Lower leg skin (tissue), 4 donors: Measurements from ENCODE around the gene SRCAP. TPM values are rescaled to one million over a fixed set of nuclear protein-coding genes. Genes with fewer than 3 reads are reported as not detected.

Experiments
- DNase-seq, 2 donors: peaks; one replicate each; pipeline ENCODE4 v3.0.0-alpha.2; 2019; ENCODE audit warnings: low spot score in 2 of 2
- H3K4me3 ChIP-seq: fragments of 200-600 bp; sonication (generic); 2 replicates; pipeline ENCODE4 v1.5.1; 2017; ENCODE audit warnings: mild to moderate bottlenecking, low read depth; ENCODE audit not compliant: poor library complexity, severe bottlenecking
- CTCF ChIP-seq, 3 donors: fragments of 450-650 bp; IDR thresholded peaks; one replicate each; pipeline ENCODE4 v1.5.1; 2016; ENCODE audit warnings: antibody characterized with exemption in 3 of 3, mild to moderate bottlenecking in 3 of 3, moderate library complexity in 2 of 3
- POLR2A ChIP-seq, 2 donors: fragments of 450-650 bp; IDR thresholded peaks; one replicate each; pipeline ENCODE4 v1.6.1; 2016 to 2017; ENCODE audit warnings: antibody characterized with exemption in 2 of 2, mild to moderate bottlenecking in 1 of 2, moderate library complexity in 1 of 2
- WGBS, 2 donors: methylation state at CpG; one replicate each; pipeline ENCODE4 v1.1.5; 2018; 5-methylcytosine and 5-hydroxymethylcytosine counted together
- intact Hi-C: fragments of 100-400 bp; cut with DNase I; formaldehyde crosslinking; loops from one replicate; pipeline ENCODE4 v1.15.0; 2023; ENCODE audit warnings: low total_unique reads
- total RNA-seq, 4 donors: library from RNA; depleted of rRNA; stranded (reverse); fragments of >200 nt; gene quantifications; one replicate each; pipeline ENCODE4 v1.1.0, GENCODE V29; 2016

Gene SRCAP
- total RNA-seq, 4 donors from 2014 or later = 21.7 to 44.0 (median 33.7) TPM

GRCh38 chr16:30744183-30744582 lies 45.2 kb downstream of the SRCAP start:
- 83 to 85% methylated on average over 2 of the region's 2 CpGs for WGBS, 2 donors
- no peak overlapping the region for H3K4me3 ChIP-seq
- TF ChIP-seq POLR2A (IDR thresholded peaks at IDR 0.05) (no peak), CTCF (IDR thresholded peaks at IDR 0.05) (no peak)
- intact Hi-C loops = no loop called here
- DNase-seq = no peak

- no peak overlapping the region for H3K4me3 ChIP-seq
- DNase-seq = no peak
- 68% methylated on average over 2 of the region's 2 CpGs for WGBS, 2 donors
- intact Hi-C loops = no loop called here
- TF ChIP-seq CTCF (IDR thresholded peaks at IDR 0.05) = no peak
- no peak for TF ChIP-seq POLR2A (IDR thresholded peaks at IDR 0.05)
Observed at GRCh38 chr16:30745082-30745481, 46.1 kb downstream of the SRCAP start.

- intact Hi-C loops = no loop called here
- TF ChIP-seq POLR2A (IDR thresholded peaks at IDR 0.05) = no peak
- TF ChIP-seq CTCF (IDR thresholded peaks at IDR 0.05) = no peak
- WGBS, 2 donors = 87 to 89% methylated on average over 9 of the region's 9 CpGs
- DNase-seq = no peak
- H3K4me3 ChIP-seq = no peak overlapping the region
Observed at GRCh38 chr16:30746638-30747175, 47.7 kb downstream of the SRCAP start.

GRCh38 chr16:30747331-30747730 lies 48.4 kb downstream of the SRCAP start:
- intact Hi-C loops = no loop called here
- no peak for DNase-seq
- TF ChIP-seq POLR2A (IDR thresholded peaks at IDR 0.05) = no peak
- TF ChIP-seq CTCF (IDR thresholded peaks at IDR 0.05) = no peak
- WGBS, 2 donors = 31 to 33% methylated on average over 3 of the region's 3 CpGs
- H3K4me3 ChIP-seq = no peak overlapping the region

GRCh38 chr16:30747799-30748633 lies 49.0 kb downstream of the SRCAP start, which contains the start of gene PHKG2:
Gene PHKG2, plus strand, starts transcription at chr16:30748425. Its CDS starts 396 bp downstream, at chr16:30748821.
- WGBS, 2 donors = 3 to 7% methylated on average over 32 to 47 of the region's 60 CpGs
- no peak for TF ChIP-seq POLR2A (IDR thresholded peaks at IDR 0.05)
- no peak for TF ChIP-seq CTCF (IDR thresholded peaks at IDR 0.05)
- peak within 1 kb of the TSS; percentile 57 for H3K4me3 ChIP-seq
- intact Hi-C loops = no loop called here
- DNase-seq = peak; percentile 99 to 100
